Measurements from ENCODE around the gene GLIS1. TPM values are rescaled to one million over a fixed set of nuclear protein-coding genes. Genes with fewer than 3 reads are reported as not detected.

GLIS1 gene
- total RNA-seq, 1 experiment from 2014 or later = 0.28 TPM

DNA sequence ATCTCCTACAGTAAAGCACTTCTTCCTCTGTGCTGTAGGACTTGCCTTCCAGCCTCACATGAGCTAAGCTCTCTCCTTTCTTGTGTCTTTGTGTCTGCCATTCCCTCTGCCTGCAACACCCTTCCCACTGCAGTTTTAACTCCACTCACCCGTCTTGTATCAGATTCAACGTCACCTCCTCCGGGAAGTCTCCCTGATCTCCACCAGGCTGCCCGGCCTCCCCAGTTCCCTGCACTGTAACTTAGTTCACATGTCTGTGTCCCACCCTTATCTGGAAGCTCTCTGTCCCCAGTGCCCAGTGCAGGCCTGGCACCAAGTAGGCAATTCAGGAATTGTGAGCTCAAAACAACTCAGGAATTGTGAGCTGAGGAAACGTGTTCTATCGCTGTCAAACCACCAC is 96.4 kb downstream of the GLIS1 start:
- Mint-ChIP-seq H3K27me3 (ENCODE audit: low read depth) (peaks cover 6% of the 10 kb centered on the region), H3K4me1 (peaks cover 8 to 13% of the 10 kb centered on the region in 2 experiments; a peak in 3 of 4 replicates)
- no peak overlapping the region for H3K56ac ChIP-seq (ENCODE audit: insufficient read length, low read depth, low read length)

More for the DNA sequence above, 96.4 kb downstream of the GLIS1 start:
- Histone ChIP-seq H2BK12ac (ENCODE audit: insufficient read length, low read depth, low read length) (no peak overlapping the region), H3K18ac (ENCODE audit: insufficient read length, low read depth, low read length) (no peak overlapping the region), H3K27ac (ENCODE audit: insufficient read length, low read depth, low read length) (no peak overlapping the region), H2AK5ac (ENCODE audit: insufficient read length, low read length) (no peak overlapping the region), H3K23me2 (ENCODE audit: insufficient read length, low read depth, low read length, poor library complexity, severe bottlenecking) (no peaks in the 10 kb centered on the region), H4K5ac (ENCODE audit: insufficient read length, low read depth, low read length) (no peak overlapping the region), H3K9ac (ENCODE audit: extremely low read depth, insufficient read length, low read length) (no peak overlapping the region), H3K9me3 (ENCODE audit: control insufficient read depth, low read depth, low read length) (no peaks in the 10 kb centered on the region), H3K14ac (ENCODE audit: insufficient read depth, low read length) (no peak overlapping the region), H2BK15ac (ENCODE audit: low read depth, low read length) (no peak overlapping the region), H3K23ac (ENCODE audit: insufficient read length, low read depth, low read length) (no peak overlapping the region), H2BK120ac (ENCODE audit: low read depth, low read length, poor library complexity, severe bottlenecking) (no peak overlapping the region), H3K4ac (ENCODE audit: low read depth, low read length) (no peak overlapping the region), H3K4me1 (ENCODE audit: insufficient read depth, low read length) (0 out of 2 replicates have a peak, but pooled peaks cover 3% of the 10 kb centered on the region), H4K20me1 (ENCODE audit: control insufficient read depth, insufficient read depth, insufficient read length) (no peaks in the 10 kb centered on the region), H4K91ac (ENCODE audit: insufficient read length, low read depth, low read length) (no peak overlapping the region), H2BK20ac (ENCODE audit: low read depth, low read length, poor library complexity, severe bottlenecking) (no peak overlapping the region), H3K79me2 (ENCODE audit: insufficient read depth, low read length) (no peaks in the 10 kb centered on the region), H3K79me1 (ENCODE audit: insufficient read depth, low read depth, low read length, poor library complexity, severe bottlenecking) (no peaks in the 10 kb centered on the region), H3T11ph (ENCODE audit: low read length) (no peak overlapping the region), H2AFZ (ENCODE audit: low read length) (no peak overlapping the region), H3K27me3 (ENCODE audit: insufficient read depth, low read length) (no peaks in the 10 kb centered on the region), H3K4me2 (ENCODE audit: insufficient read depth, insufficient read length, low read length) (no peak overlapping the region), H2BK5ac (ENCODE audit: insufficient read length, low read length) (no peak overlapping the region), H4K8ac (replicated peaks; ENCODE audit: insufficient read length, low read depth, low read length) (no peak overlapping the region)
- Mint-ChIP-seq H3K4me3 (no peak overlapping the region), H3K27ac (no peak overlapping the region; a peak in 1 of 7 replicates), H3K9me3 (no peaks in the 10 kb centered on the region), H3K36me3 (ENCODE audit: insufficient read depth in 1 of 3, low read depth in 3 of 3) (no peaks in the 10 kb centered on the region)
- no CpG with 5 or more reads among the region's 6 CpGs for WGBS (ENCODE audit: extremely low coverage, insufficient read length, low lambda C conversion rate)
- DNase-seq = no peak
- TF ChIP-seq, protein P1, sequence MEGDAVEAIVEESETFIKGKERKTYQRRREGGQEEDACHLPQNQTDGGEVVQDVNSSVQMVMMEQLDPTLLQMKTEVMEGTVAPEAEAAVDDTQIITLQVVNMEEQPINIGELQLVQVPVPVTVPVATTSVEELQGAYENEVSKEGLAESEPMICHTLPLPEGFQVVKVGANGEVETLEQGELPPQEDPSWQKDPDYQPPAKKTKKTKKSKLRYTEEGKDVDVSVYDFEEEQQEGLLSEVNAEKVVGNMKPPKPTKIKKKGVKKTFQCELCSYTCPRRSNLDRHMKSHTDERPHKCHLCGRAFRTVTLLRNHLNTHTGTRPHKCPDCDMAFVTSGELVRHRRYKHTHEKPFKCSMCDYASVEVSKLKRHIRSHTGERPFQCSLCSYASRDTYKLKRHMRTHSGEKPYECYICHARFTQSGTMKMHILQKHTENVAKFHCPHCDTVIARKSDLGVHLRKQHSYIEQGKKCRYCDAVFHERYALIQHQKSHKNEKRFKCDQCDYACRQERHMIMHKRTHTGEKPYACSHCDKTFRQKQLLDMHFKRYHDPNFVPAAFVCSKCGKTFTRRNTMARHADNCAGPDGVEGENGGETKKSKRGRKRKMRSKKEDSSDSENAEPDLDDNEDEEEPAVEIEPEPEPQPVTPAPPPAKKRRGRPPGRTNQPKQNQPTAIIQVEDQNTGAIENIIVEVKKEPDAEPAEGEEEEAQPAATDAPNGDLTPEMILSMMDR (conservative IDR thresholded peaks at IDR 0.05) = no peak
